GM19452 (cell line): ENCODE measurements around the gene SELENON.

Experiments
- ATAC-seq: cut with Tn5 transposase; IDR thresholded peaks from one replicate; pipeline ENCODE4 v1.9.1; 2021; ENCODE audit not compliant: unreplicated experiment

The SELENON gene

DNA sequence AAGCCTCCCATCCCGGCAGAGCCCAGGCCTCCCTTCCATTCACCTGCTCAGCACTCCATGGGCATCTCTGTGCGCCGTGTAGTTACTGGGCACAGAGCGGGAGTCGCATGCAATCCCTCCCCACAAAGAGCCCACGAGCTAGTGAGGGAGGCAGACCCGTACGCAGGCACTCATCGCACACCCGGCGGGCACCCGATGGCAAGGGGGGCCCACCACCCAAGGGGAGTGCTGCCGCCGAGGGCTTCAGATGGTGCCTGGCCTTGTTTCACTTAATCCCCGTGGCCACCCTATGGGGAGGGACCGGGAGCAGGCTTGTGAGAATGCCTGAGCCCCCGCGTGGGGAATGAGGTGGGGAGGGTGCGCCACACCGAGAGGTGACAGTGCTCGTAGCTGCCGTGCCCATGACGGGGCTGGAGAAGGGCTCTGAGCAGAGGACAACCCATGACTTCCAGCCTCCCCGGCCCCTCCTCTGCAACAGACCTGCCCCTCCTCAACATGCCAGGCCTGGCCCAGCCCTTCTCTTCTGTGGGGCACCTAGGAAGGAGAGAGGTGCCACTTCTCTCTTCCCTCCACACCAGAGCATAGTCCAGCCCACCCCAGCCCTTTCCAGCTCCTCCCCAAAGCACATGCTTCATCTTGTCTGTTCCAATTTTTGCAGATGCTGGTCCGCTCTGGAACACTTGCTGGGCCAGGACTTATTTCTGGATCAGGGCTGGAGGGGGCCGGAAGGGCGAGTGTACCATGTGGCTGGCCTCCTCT lies 30.2 kb upstream of the SELENON start:
- no peak for ATAC-seq

- no peak for ATAC-seq
These were observed 29.3 kb upstream of the SELENON start for GRCh38 chr1:25770541-25771220.

DNA sequence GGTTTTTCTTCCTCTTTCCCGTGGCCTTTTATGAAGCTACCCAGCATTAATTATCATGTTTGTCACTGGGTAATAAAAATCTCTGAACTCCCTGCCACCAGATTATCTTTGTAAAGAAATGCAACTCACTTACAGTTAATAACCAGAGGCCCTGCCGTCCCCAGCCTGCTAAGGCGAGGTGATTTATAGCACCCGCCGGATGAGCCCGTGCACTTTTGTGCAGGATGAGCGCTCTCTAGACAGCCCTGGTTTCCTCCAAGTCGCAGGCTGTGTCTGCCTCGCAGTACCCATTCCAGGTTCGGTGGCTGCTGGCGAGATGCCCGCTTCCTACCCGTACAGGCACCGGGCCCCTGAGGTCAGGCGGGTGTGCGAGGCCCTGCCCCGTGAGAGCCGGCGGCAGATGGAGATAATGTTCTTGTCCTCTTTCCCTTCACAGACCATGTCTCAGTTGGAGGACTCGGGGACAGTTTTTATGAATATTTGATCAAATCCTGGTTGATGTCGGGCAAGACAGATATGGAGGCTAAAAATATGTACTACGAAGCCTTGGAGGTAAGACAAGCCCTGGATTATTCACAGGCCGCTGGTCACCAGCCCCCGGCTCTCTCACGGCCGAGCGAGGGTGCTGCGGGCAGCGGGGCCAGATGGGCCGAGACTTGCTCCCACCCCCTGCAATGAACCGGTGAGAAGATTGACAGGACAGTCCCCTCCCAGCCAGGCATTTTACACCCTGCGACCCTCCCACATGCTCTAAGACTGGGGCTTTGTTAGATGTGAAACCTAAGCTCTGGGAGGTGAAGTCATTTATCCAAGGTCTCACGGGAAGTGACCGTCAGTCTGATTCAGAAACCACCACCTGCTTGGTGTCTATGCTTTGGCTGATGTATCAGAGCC lies 28.5 kb upstream of the SELENON start:
- ATAC-seq: no peak

GRCh38 chr1:25772164-25772563 lies 27.8 kb upstream of the SELENON start:
- ATAC-seq: no peak

DNA sequence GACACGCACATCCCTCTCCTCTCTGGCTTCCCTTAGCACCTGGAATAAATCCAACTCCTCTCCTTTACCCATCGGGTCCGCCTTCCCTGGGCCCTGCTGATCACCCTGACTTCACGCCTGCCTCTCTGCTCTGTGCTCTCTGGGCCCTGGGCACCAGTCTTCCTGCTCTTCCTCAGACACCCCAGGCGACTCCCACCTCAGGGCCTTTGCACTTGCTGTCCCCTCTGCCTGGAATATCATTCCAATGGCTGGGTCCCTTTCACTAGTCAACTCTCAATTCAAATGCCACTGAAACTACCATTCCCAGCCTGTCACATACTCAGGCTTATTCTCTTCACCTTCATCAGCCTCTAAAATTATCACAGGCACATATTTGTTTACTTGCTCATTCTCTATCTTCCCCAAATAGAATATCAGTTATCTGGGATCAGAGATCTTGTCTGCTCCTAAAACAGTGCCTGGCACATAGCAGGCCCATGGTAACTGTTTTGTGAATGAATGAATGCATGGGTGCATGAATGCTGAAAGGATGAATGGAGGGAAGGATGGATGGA lies 27.2 kb upstream of the SELENON start:
- ATAC-seq: no peak

DNA sequence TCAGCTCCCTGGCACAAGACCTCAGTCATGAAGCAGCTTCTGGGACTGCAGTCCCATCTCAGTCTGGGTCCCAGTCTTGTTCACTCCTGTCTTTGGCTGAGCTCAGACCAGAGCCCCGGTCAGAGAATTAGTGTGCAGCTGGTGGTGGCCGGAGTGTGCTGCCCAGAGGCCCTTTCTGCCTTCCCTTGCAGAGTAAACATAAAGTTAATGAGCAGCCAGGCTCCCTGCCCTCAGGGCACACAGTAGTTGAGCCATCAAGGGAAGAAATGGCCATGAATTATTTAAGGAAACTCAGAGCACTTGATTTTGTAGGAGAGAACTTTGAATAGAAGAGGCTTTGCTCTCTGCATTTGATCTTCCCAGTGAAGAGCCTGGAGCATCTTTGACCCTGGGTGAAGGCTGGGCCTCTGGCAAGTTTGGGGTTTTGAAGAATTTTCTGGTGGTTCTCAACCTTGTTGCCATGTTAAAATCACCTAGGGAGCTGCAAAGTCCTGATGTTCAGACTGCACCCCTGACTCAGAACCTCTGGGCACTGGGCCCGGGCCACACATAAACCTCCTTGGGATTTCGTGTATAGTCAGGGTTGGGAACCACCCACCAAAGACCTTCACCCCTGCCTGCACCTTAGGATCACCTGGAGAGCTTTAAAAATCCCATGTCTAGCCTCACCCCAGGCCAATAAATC lies 26.4 kb upstream of the SELENON start:
- no peak for ATAC-seq

DNA sequence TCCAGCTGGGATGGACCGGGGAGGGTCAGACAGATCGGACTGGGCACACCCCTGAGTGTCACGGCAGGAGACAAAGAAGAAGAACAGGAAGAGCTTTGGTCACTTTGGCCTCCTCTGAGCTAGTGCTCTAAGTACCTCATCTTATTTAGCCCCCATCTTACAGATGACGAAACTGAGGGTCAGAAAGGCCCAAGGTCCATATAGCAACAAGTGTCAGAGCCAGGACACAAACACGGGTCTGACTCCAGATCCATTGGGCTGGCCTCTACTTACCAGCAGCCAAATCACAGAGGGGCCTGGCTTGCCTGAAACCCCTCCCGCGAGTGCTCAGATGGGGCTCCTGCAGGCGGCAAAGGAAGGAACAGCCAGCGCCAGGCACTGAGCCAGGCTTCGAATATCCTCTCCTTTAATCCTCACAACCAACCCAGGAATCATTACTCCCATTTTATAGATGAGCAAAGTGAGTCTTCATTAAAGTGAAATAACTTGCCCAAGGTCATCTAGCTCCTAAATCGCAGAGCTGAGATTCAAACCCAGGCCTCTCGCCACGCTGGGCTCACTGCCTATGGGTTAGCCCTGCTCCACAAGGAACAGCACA lies 25.7 kb upstream of the SELENON start:
- ATAC-seq: no peak

DNA sequence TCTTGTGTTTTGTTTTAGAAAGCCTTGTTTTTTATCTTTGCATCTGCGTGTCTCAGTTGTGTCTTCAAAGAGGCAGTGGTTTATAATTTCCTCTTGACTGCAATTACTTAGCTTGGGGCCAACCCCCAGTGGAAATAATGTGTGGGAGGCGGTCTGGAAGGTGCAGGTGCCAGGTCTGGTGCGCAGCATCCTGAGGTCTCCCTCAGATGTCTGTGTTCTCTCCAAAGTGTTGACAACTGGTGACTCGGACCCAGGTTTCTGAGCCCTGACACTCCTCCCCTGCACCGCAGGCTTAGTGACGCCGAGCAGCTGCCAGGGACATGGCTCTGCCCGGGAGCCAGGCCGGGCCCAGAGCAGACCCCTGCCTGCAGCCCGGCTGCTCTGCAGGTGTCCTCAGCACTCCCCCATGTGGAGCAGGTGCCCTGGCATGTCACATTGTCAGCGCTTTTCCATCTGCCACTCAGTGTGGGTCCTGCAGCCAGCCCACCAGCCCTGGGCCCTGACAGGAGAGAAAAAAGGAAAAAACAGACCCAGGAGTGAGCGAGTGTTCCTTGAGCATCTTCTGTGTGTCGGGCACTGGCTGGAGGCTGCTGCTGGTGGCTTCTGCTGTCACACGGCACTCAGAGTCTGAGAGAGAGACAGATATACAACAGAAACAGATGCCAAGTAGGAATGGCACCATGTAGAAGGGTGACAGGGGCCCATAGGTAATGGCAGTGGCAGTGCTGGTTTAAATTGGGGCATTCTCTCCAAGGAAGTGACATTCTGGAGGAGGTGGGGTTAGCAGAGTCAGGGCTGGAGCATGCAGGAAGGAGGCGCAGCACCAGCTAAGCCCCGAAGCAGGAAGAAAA lies 24.8 kb upstream of the SELENON start:
- no peak for ATAC-seq

- ATAC-seq: no peak
These were observed 20.6 kb upstream of the SELENON start for GRCh38 chr1:25779388-25779787.

DNA sequence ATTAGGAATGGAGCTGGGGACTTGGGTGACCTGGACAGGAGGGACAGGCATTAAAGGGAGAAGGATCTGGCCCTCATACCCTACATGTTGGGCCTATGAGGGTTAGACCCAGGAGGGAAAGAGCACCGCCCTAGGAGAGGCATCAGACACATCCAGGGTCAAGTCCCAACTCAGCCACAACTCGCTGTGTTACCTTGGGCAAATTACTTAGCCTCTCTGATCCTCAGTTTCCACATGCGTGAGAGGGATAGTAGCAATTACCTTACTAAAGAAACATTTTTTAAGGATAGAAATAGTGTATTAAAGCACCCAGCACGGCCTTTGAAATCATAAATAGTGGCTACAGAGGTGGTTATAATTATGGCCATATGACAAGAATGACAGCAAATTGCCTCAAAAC lies 20.1 kb upstream of the SELENON start:
- ATAC-seq: no peak

- ATAC-seq: no peak
These were observed 19.5 kb upstream of the SELENON start for GRCh38 chr1:25780318-25781129.

- no peak for ATAC-seq
These were observed 18.9 kb upstream of the SELENON start for GRCh38 chr1:25781130-25781433.

DNA sequence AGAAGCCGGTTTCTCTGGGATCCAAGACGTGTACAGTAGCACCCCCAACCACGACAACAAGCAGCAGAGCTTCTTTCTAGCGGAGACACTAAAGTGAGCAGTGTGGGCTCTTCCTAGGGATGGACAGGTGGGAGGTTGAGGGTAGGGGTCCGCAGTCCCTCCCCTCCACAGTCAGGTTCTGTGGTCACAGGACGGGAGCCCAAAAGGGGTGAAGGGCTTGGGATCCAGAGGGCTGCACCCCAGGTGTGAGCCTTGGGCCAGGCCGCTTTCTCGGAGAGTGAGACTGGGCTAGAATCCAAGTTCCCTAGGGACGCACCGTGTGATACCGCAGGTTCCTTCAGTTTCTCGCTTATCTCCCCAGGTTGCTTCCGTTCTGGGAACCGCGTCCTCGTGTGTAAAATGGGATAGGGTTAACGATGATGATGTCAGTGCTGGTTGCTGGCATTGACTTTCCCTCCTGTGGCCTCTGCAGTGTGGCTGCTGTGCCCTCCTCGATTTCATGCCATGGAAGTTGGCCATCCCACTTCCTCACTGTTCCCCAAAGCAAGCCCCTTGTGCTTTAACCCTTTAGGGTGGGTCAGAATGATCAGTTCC lies 17.3 kb upstream of the SELENON start:
- ATAC-seq: no peak

- no peak for ATAC-seq
These were observed 15.4 kb upstream of the SELENON start for GRCh38 chr1:25784575-25785051.

DNA sequence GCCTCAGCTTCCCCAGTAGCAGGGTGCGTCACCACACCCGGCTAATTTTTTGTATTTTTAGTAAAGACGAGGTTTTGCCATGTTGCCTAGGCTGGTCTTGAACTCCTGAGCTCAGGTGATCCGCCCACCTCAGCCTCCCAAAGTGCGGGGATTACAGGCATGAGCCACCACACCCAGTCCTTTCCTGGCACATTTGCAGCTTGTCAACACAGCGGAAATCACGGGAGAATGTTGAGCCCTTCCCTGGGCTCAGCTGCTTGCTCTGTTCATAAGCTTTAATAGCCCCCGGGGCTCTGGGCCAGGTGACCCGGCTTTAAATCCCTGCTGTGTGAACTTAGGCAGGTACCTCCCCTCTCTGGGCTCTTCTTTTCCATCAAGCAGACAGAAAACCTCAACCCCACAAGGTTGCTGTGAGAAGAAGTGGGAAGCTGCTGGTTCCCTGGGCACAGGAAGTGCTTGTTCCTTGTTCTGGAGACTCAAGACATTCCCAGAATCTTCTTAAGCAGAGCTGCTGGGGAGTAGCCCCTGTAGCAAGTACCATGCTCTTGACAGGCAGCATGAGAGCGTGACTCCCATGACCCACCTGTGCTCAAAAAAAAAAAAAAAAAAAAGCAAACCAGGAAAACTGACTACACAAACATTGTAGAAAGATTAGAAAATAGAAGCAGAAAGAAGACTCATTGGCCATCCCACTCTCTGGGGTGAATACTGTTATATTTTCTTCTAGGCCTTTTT lies 14.5 kb upstream of the SELENON start:
- ATAC-seq: no peak

GRCh38 chr1:25786887-25787759 lies 12.9 kb upstream of the SELENON start:
- no peak for ATAC-seq

GRCh38 chr1:25787760-25788166 lies 12.2 kb upstream of the SELENON start:
- no peak for ATAC-seq
